RPMI8226 (cell line): ENCODE results near the gene SYS1.
"Not testable (repeated sequence)": the region's sequence is repeated elsewhere in the genome, so short reads cannot be mapped to it uniquely, and the experiment has no call there.

Source experiments
- DNase-seq: peaks from one replicate; pipeline ENCODE4 v3.0.0-alpha.2; 2015

SYS1 gene

GRCh38 chr20:45340236-45340847 is 22.6 kb upstream of the SYS1 start:
- DNase-seq = peak; percentile 41

GRCh38 chr20:45340951-45341350 is 22.0 kb upstream of the SYS1 start:
- DNase-seq = no peak

GRCh38 chr20:45341579-45341938 is 21.4 kb upstream of the SYS1 start:
- DNase-seq = no peak

GRCh38 chr20:45341939-45342854 is 20.8 kb upstream of the SYS1 start:
- DNase-seq = no peak

GRCh38 chr20:45342855-45343531 is 20.0 kb upstream of the SYS1 start:
- no peak for DNase-seq

DNA sequence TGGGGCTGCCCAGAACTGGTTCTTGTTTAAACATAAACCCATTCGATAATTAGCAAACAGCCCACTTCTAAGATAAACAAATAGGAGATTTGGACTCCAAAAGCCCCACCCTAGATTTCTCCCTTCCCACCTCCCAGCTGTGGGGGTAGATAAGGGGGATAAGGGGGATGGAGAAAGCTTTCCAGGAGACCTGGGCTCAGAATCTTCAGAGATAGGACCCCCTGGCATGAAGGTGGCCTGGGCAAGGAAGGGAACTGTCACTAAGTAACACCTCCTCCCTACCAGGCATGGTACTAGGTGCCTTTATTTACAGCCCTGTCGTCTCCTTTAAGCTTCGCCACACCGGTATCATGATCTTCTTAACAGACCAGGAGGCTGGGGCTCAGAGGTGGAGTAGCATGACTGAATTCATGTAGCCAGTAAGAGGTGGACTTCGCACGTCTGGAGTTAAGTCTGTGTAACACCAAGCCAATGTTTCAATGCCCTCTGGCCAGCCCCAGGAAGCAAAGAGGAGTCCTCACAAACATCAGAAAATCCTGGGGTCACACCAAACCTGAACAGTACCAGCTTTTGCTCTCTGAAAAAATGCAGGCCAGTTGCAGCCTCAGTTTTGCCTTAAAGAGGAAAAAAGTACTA is 19.3 kb upstream of the SYS1 start:
- no peak for DNase-seq

DNA sequence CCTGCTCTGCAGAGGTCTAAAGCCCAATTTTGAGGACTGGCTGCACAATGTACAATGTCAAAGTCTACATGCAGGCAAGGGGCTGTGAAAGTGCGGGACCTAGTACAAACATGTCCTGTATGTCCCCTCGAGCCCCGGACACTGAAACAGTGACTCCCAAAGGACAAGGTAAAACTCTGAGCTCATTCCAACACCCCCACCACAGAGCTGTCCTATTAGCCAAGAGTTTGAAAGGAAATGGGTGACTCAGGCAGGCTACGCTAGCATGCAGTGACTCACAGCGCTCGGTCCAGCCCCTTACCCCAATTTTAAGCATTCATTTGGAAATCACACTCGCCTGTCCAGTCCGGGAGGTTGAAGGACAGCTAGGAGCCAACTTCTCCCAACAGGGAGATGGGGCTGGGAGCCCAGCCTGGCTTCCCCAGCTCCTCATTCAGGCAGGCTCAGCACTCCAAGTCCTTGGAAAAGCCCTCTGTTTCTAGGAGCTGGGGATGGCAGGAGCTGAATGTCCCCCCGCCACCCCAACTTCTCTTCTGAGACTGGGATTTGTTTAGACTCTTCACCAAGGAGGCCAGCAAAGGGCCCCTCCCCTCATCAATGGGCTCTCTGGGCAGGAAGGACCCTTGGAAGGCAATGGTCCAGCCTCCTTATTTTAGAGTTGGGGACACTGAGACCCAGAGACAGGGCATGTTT is 18.6 kb upstream of the SYS1 start:
- DNase-seq = no peak

DNA sequence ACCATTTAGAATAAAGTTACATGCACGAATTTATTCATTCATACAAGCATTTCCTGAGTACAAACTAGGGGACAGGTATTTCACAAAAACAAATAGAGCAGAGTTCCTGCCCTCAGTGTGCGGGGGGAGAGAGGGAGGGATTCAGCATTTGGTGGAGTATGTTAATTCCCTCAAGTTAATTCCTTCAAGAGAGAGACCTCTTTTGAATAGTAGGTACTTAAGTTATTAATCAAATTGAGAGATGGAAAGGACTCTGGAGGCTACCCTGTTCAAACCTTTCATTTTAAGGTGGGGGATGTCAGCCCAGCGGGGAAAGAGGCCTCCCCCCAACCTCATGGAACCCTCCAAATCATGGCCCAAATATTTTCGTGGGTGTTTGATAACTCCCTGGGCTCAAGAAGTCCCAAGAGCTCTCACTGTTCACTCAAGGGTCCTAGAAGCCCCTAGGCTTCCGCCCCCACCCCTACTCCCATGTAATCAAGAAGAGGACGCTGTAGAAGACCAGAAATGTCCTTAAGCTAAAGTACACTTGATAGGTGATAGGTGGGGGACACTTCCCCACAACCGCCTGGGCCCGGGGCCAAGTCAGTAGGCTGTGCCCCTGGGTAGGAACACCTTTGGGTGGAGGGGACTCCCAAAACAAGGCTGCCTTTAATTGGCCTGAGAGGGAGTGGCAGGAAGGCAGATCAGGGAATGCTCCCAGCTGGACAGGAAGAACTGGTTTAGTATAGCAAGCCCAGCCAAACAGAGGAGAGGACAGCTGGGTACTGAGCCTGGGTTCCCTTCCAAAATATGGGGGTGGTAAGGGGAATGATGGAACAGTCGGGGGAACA is 17.6 kb upstream of the SYS1 start:
- DNase-seq = no peak

DNA sequence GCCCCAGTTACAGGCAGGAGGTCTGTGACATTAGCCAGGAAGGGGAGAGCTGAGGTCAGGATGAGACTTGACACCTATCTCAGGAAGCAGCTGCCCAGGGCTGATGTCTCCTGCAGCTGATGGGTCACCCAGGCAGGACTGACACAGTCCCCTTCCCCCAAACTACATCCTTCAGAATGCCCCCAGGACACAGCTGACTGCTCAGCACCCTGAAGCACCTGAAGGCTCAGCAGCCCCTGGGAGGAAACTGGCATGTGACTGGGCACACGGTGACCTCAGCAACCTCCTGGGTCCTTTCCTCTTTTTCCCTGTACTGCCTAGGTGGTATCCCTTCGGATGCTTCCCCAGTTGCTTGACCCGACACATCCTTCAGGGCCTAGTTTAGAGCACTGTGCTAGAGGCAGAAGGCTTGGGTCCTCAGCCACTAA is 16.7 kb upstream of the SYS1 start:
- DNase-seq = no peak

DNA sequence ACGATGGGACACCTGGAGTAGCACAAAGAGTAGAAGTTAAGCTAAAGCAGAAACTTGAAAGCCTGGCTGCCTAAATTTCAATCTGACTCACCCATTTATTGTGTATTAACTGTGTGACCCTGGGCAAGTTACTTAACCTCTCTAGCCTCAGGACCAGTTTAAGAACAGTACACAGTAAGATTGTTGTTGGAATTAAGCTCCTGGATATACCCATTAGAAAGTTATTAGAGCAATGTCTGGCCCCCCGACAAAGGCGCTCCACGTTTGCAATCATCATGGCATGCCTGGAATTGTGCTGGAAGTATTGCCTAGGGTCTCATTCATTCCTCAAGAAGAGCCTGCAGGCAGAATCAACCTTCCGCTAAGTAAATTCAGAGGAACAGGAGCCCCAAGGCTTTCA is 16.1 kb upstream of the SYS1 start:
- no peak for DNase-seq

GRCh38 chr20:45347297-45347935 is 15.5 kb upstream of the SYS1 start:
- no peak for DNase-seq

- DNase-seq = peak; percentile 18
Observed at GRCh38 chr20:45347936-45348778, 14.8 kb upstream of the SYS1 start, which contains the start of gene SDC4. Gene SDC4, minus strand, starts transcription at chr20:45348424. Its CDS starts 40 bp downstream, at chr20:45348384.

GRCh38 chr20:45350217-45350616 is 12.7 kb upstream of the SYS1 start:
- peak; percentile 47 for DNase-seq

DNA sequence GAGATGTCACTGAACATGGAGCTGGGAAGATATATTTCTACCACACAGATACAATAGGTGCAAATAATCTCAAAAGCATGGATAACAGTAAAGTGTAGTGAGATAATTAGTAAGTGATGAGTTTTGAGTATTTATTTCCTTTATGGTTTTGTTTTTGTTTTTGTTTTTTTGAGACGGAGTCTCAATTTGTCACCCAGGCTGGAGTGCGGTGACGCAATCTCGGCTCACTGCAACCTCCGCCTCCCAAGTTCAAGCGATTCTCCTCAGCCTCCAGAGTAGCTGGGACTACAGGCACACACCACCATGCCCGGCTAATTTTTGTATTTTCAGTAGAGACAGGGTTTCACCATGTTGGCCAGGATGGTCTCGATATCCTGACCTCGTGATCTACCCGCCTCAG is 12.2 kb upstream of the SYS1 start:
- DNase-seq = not testable (repeated sequence)

- no peak for DNase-seq
Observed at GRCh38 chr20:45352729-45353128, 10.2 kb upstream of the SYS1 start.

DNA sequence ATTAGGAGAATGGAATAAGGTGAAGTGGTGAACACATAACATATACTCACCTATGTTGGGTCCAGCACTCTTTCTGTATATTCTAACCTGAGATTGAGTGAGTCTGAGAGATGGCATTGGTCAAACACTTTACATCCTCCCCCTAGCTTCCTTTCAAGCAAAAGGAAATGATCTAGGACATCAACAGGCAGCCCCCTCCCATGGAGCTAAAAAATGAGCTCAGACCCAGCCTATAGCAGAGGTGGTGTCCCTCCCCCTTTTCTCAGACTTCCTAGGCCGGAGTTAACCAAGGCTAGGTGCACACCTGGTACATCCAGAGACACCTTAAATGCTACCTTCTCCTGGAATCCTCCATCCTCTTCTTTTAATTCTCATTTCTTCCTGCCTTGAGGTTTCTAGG is 9.2 kb upstream of the SYS1 start:
- DNase-seq = no peak

DNA sequence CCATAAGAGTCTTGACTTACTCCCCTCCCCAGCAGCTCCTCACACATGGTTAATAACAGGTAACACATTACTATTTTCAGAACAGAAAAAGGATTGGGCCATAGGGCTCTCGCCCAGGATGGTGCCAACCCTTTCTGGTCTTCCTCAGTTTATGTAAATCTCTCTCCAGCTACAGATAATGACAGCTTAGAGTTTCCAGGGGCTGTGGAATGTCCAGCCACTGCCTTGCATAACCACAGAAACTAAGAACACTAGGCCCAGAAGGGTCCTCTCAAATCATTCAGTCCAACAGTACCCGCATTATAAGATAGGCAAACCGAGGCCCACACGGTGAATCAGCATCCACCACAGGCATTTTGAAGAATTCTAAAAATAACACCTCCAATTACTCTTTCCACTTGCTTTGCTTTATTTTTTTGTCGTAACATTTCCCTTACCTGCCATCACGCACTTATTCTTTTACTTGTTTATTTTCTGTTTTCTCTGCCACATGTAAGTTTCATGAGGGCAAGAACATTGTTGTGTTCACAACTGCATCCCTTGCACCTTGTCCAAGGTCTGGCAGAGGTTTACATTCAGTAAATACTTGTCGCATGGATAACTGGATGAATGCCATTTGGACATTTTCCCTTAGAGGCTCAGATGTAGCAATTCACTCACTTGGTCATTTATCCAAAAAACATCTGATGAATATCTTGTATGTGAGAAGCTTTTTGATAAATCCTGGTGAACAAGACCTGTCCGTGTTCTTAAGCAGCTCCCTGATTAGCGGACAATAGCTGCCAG is 8.3 kb upstream of the SYS1 start:
- no peak for DNase-seq

DNA sequence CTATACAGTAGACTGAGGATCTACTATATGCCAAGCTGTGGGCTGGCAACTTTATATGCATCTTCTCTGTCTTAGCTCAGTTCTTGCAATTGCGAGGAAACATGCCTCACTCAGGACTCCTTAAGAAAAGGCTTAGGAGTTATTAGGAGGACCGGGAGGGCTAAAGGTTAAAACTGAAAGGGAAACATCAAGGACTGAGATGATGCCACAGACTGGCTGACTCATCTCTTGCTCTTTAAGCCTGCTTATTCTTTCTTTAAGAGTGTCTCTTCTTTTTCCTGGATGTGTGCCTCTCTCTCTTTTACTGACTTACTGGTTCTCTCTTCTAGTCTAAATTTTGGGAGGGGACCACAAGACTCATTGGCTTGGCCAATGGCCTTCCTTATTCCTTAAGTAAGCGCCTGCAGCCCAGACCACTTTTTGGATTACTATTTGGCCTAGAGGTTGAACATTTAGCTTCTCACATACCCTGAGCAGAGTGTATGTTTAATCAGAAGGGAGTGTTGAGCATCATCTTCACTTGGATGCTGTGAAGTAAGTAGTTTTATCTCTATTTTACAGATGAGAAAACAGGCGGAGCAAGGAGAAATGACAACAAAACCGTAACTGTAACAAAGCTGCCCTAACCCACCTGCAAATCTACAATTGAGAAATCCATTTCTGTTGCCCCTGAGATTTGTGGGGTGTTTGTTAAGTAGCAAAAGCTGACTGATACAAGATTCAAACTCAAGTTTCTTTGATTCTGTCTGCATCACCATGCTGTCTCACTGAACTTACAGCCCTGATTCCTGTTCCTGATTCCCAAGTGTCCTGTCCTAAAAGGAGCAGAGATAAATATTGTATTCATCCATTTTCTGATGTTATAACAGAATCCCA is 7.5 kb upstream of the SYS1 start:
- DNase-seq = no peak
